ENCODE measurements around the gene DEAF1. TPM values are rescaled to one million over a fixed set of nuclear protein-coding genes. Genes with fewer than 3 reads are reported as not detected.

DEAF1 gene
- total and polyA plus RNA-seq, 2 donors (not counting 3 experiments of a cell fraction or from before 2014, with no cell fraction given), result 43.6 to 55.7 TPM

DNA sequence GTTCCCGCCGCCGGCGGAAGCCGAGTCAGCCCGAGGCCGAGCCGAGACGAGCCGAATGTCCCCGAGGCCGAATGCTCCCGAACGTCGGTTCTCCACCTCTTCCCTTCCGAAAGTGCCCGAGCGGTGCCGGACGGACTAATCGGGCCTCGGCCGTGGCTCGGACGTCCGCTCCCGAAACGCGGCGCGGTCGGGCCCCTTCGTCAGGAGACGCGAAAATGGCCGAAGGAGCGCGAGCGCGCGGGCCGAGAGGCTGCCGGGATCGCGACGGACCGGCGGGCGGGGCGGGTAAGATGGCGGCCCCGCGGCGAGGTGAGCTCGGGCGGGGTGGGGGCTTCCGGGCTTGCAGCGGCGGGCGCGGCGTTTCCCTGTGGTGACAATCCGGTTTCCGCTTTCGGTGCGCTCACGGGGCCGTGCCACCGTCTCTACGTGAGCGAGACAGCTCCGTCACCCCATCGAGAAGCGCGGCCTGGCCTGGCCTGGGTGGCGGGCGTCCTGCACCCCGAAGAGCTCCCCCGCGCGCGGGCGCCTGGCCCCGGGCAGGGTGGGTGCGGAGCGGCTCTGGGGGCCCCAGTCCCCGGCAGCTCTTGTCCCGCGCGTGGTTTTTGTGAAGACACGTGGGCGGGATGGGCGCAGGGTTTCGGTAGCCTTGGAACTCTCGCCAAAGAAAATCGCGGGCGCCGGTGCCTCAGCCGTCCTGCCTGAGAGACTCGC is 671 bp upstream of the DEAF1 start, which contains the start of gene TMEM80:
Gene TMEM80 (plus strand): TSS at position 279 of the 711 bp plus-strand sequence. CDS start 12 bp downstream, at position 291.
- TF ChIP-seq POLR2A (IDR thresholded peaks at IDR 0.05; ENCODE audit: low read depth, low read length) (peak; percentile 91), JUN (IDR thresholded peaks at IDR 0.05; ENCODE audit: borderline replicate concordance, insufficient read depth, insufficient read length, low read depth) (no peak), POLR2AphosphoS5 (IDR thresholded peaks at IDR 0.05; ENCODE audit: insufficient read depth, low read depth, low read length) (peak; percentile 94)
- no peaks in the 10 kb centered on the region for H3K36me3 ChIP-seq (ENCODE audit: control insufficient read depth in 2 of 2, extremely low read depth in 1 of 2, insufficient read depth in 2 of 2, low read length in 2 of 2)
- BruUV-seq (replicated peaks), result TSS peak; percentile 58
- ChIA-PET POLR2A (no interaction called here), CTCF (interaction anchor here (0.9 to 4.2 kb wide), 12 partner anchors 9 to 55 kb away, joined by 3 to 36 read pairs (median 6); partner anchors contain the start of gene TALDO1)
- peak within 1 kb of the TSS; percentile 51 for H3K4me2 ChIP-seq (ENCODE audit: insufficient read depth, low read length)
- DNase-seq (ENCODE audit: low read depth, low spot score) (peak; percentile 97), FAIRE-seq (no peak)
- H3K4me1 ChIP-seq (ENCODE audit: control insufficient read depth, extremely low read depth, insufficient read depth, low read length), result peaks cover 23% of the 10 kb centered on the region
- intact Hi-C loops (cut with micrococcal nuclease) (loop anchor here (1.0 to 5.0 kb wide), 2 partner anchors 29 to 158 kb away; partner anchors contain the start of genes HRAS and LRRC56), dilution Hi-C loops (cut with MboI; ENCODE audit: extremely low pct_ligation_motif_present, low sequenced_read_pairs) (no loop called here)
- H4K20me1 ChIP-seq (replicated peaks; ENCODE audit: control insufficient read depth, extremely low read depth, insufficient read depth, low read length), result no peaks in the 10 kb centered on the region
- peak within 1 kb of the TSS; percentile 82 to 93 (median 84) for H3K4me3 ChIP-seq (replicated peaks in 1 of 3; ENCODE audit: insufficient read depth in 1 of 3, low read depth in 1 of 3, low read length in 3 of 3)
- peak within 1 kb of the TSS; percentile 94 for H3K27ac ChIP-seq (ENCODE audit: insufficient read depth, low read depth, low read length)
- H3K9me1 ChIP-seq (replicated peaks; ENCODE audit: control insufficient read depth, extremely low read depth, insufficient read depth, low read length), result no peaks in the 10 kb centered on the region
- H3K79me2 ChIP-seq (ENCODE audit: control insufficient read depth, insufficient read depth, low read length), result peaks cover 58% of the 10 kb centered on the region
- peak within 1 kb of the TSS; percentile 99 for H3K9ac ChIP-seq (replicated peaks; ENCODE audit: extremely low read depth, insufficient read depth, low read length)
- H3K9me3 ChIP-seq (replicated peaks; ENCODE audit: control insufficient read depth, insufficient read depth, low read length), result no peaks in the 10 kb centered on the region
- H2AFZ ChIP-seq (ENCODE audit: low read depth, low read length), result peak within 1 kb of the TSS; percentile 90
- no peaks in the 10 kb centered on the region for H3K27me3 ChIP-seq (ENCODE audit: control insufficient read depth in 2 of 2, insufficient read depth in 2 of 2, low read length in 2 of 2)

DNA sequence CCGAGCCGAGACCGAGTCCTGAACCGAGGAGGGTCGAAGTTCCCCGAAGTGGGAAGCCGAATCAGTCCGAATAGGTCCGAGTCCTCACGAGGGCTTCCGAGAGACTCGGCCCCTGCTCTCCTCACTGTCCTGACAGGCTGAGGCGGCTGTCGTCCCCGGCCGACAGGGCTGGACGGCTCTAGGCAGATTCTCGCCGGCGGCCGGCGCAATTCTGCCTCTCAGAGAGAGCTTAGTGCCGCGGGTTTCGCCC is 191 bp upstream of the DEAF1 start:
- no peaks in the 10 kb centered on the region for H3K36me3 ChIP-seq (ENCODE audit: control insufficient read depth in 2 of 2, extremely low read depth in 1 of 2, insufficient read depth in 2 of 2, low read length in 2 of 2)
- no peaks in the 10 kb centered on the region for H3K9me3 ChIP-seq (replicated peaks; ENCODE audit: control insufficient read depth, insufficient read depth, low read length)
- H3K4me2 ChIP-seq (ENCODE audit: insufficient read depth, low read length), result peak overlapping the region; percentile 29
- H3K9ac ChIP-seq (replicated peaks; ENCODE audit: extremely low read depth, insufficient read depth, low read length), result peak overlapping the region; percentile 99
- H3K27ac ChIP-seq (ENCODE audit: insufficient read depth, low read depth, low read length), result peak overlapping the region; percentile 94
- dilution Hi-C loops (cut with MboI; ENCODE audit: extremely low pct_ligation_motif_present, low sequenced_read_pairs) (no loop called here), intact Hi-C loops (cut with micrococcal nuclease) (loop anchor here (5.0 kb wide), 1 partner anchor 158 kb away; the partner anchor contains the start of genes HRAS and LRRC56)
- H2AFZ ChIP-seq (ENCODE audit: low read depth, low read length), result peak overlapping the region; percentile 90
- DNase-seq (ENCODE audit: low read depth, low spot score) (no peak), FAIRE-seq (peak; percentile 100)
- peaks cover 59% of the 10 kb centered on the region for H3K79me2 ChIP-seq (ENCODE audit: control insufficient read depth, insufficient read depth, low read length)
- ChIA-PET CTCF (interaction anchor here (1.1 to 4.2 kb wide), 8 partner anchors 9 to 53 kb away, joined by 3 to 36 read pairs (median 6); partner anchors contain the start of gene TALDO1), POLR2A (no interaction called here)
- H3K4me3 ChIP-seq (replicated peaks in 1 of 3; ENCODE audit: insufficient read depth in 1 of 3, low read depth in 1 of 3, low read length in 3 of 3), result peak overlapping the region in 2 of 3 experiments; percentile 63 to 84
- TF ChIP-seq JUN (IDR thresholded peaks at IDR 0.05; ENCODE audit: borderline replicate concordance, insufficient read depth, insufficient read length, low read depth) (no peak), MYC (IDR thresholded peaks at IDR 0.05; ENCODE audit: low read depth, low read length) (no peak), FOS (IDR thresholded peaks at IDR 0.05; ENCODE audit: borderline replicate concordance, insufficient read depth, low read length) (no peak)
- TF ChIP-seq, protein P1, sequence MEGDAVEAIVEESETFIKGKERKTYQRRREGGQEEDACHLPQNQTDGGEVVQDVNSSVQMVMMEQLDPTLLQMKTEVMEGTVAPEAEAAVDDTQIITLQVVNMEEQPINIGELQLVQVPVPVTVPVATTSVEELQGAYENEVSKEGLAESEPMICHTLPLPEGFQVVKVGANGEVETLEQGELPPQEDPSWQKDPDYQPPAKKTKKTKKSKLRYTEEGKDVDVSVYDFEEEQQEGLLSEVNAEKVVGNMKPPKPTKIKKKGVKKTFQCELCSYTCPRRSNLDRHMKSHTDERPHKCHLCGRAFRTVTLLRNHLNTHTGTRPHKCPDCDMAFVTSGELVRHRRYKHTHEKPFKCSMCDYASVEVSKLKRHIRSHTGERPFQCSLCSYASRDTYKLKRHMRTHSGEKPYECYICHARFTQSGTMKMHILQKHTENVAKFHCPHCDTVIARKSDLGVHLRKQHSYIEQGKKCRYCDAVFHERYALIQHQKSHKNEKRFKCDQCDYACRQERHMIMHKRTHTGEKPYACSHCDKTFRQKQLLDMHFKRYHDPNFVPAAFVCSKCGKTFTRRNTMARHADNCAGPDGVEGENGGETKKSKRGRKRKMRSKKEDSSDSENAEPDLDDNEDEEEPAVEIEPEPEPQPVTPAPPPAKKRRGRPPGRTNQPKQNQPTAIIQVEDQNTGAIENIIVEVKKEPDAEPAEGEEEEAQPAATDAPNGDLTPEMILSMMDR (IDR thresholded peaks at IDR 0.05; ENCODE audit: extremely low read depth in 1 of 2, insufficient read depth in 1 of 2, low read depth in 1 of 2, low read length in 2 of 2), result no peak
- H3K4me1 ChIP-seq (ENCODE audit: control insufficient read depth, extremely low read depth, insufficient read depth, low read length), result peaks cover 24% of the 10 kb centered on the region
- H4K20me1 ChIP-seq (replicated peaks; ENCODE audit: control insufficient read depth, extremely low read depth, insufficient read depth, low read length), result no peaks in the 10 kb centered on the region
- H3K27me3 ChIP-seq (ENCODE audit: control insufficient read depth in 2 of 2, insufficient read depth in 2 of 2, low read length in 2 of 2), result no peaks in the 10 kb centered on the region
- no peaks in the 10 kb centered on the region for H3K9me1 ChIP-seq (replicated peaks; ENCODE audit: control insufficient read depth, extremely low read depth, insufficient read depth, low read length)
- BruUV-seq (replicated peaks), result no TSS peak

All from endothelial cell of umbilical vein (primary cell).